Tibial artery (tissue), 4 donors: Measurements from ENCODE around the gene PRDM16.
A peak's percentile ranks its signal among the peaks of the same experiment; 100 is the strongest.

ENCODE experiments used
- DNase-seq, 2 donors: peaks; one replicate each; pipeline ENCODE4 v3.0.0-alpha.2; 2019
- H3K27ac ChIP-seq, 2 donors: fragments of 200-600 bp; sonication (generic) in 1 of 2; 1 replicate in 1 of 2; 2 replicates in 1 of 2; pipeline ENCODE4 v1.5.1; 2018 to 2019; ENCODE audit warnings: mild to moderate bottlenecking in 1 of 2
- H3K27me3 ChIP-seq, 2 donors: fragments of 200-600 bp; sonication (generic) in 1 of 2; one replicate each; pipeline versions ENCODE4 v1.5.1 to v1.6.0; 2016 to 2019
- H3K36me3 ChIP-seq, 3 donors: fragments of 200-600 bp; sonication (generic) in 2 of 3; one replicate each; pipeline ENCODE4 v1.5.1; 2016 to 2019; ENCODE audit warnings: mild to moderate bottlenecking in 2 of 3
- H3K4me1 ChIP-seq, 4 donors: fragments of 200-600 bp; sonication (generic) in 2 of 4; 1 replicate in 3 of 4; 2 replicates in 1 of 4; pipeline ENCODE4 v1.5.1; 2016 to 2019
- H3K4me3 ChIP-seq, 2 donors: fragments of 200-600 bp; sonication (generic) in 1 of 2; 1 replicate in 1 of 2; 2 replicates in 1 of 2; pipeline ENCODE4 v1.5.1; 2018 to 2019; ENCODE audit warnings: mild to moderate bottlenecking in 2 of 2
- H3K9me3 ChIP-seq, 3 donors: fragments of 200-600 bp; sonication (generic) in 1 of 3; one replicate each; pipeline ENCODE4 v1.5.1; 2016 to 2019
- CTCF ChIP-seq, 2 experiments: fragments of 200-600 bp in 1 of 2; fragments of 450-650 bp in 1 of 2; IDR thresholded peaks; one replicate each; pipeline ENCODE4 v1.5.1; 2017 to 2019; ENCODE audit warnings: antibody characterized with exemption in 2 of 2, mild to moderate bottlenecking in 1 of 2, moderate library complexity in 1 of 2
- intact Hi-C: fragments of 100-400 bp; cut with DNase I; formaldehyde crosslinking; loops from one replicate; pipeline ENCODE4 v1.15.0; 2023; ENCODE audit warnings: low total_unique reads

Gene PRDM16

GRCh38 chr1:3213730-3214129, 144.7 kb downstream of the PRDM16 start:
- Histone ChIP-seq H3K4me3 (no peak overlapping the region), H3K27me3 (no peaks in the 10 kb centered on the region), H3K27ac (peak overlapping the region; percentile 44 to 81), H3K9me3 (no peaks in the 10 kb centered on the region), H3K4me1 (peaks cover 0 to 56% (median 43%) of the 10 kb centered on the region in 4 donors), H3K36me3 (no peaks in the 10 kb centered on the region)
- TF ChIP-seq CTCF (IDR thresholded peaks at IDR 0.05) = no peak
- intact Hi-C loops = no loop called here
- DNase-seq = no peak

GRCh38 chr1:3215198-3216014, 146.4 kb downstream of the PRDM16 start:
- no peak for DNase-seq
- Histone ChIP-seq H3K27me3 (no peaks in the 10 kb centered on the region), H3K9me3 (no peaks in the 10 kb centered on the region), H3K4me3 (no peak overlapping the region), H3K36me3 (no peaks in the 10 kb centered on the region), H3K4me1 (peaks cover 0 to 66% (median 60%) of the 10 kb centered on the region in 4 donors), H3K27ac (peak overlapping the region; percentile 67 to 81)
- intact Hi-C loops = no loop called here
- no peak for TF ChIP-seq CTCF (IDR thresholded peaks at IDR 0.05)

- Histone ChIP-seq H3K4me1 (peaks cover 0 to 72% (median 66%) of the 10 kb centered on the region in 4 donors), H3K4me3 (no peak overlapping the region), H3K9me3 (no peaks in the 10 kb centered on the region), H3K36me3 (no peaks in the 10 kb centered on the region), H3K27me3 (no peaks in the 10 kb centered on the region), H3K27ac (peak overlapping the region; percentile 67 to 81)
- DNase-seq = no peak
- intact Hi-C loops = no loop called here
- no peak for TF ChIP-seq CTCF (IDR thresholded peaks at IDR 0.05)
Observed at GRCh38 chr1:3216015-3216391, 147.0 kb downstream of the PRDM16 start.

- no peak for TF ChIP-seq CTCF (IDR thresholded peaks at IDR 0.05)
- intact Hi-C loops = loop anchor here (1.0 kb wide), 1 partner anchor 47 kb away; no protein-coding TSS in a partner anchor
- H3K4me3 ChIP-seq = peak overlapping the region; percentile 12 to 33
- no peak for DNase-seq
- H3K27ac ChIP-seq = peak overlapping the region; percentile 67 to 81
- H3K4me1 ChIP-seq = peaks cover 0 to 84% (median 77%) of the 10 kb centered on the region in 4 donors
- no peaks in the 10 kb centered on the region for H3K27me3 ChIP-seq
- H3K9me3 ChIP-seq = no peaks in the 10 kb centered on the region
- no peaks in the 10 kb centered on the region for H3K36me3 ChIP-seq
Observed at GRCh38 chr1:3217181-3217641, 148.2 kb downstream of the PRDM16 start.

- peak overlapping the region; percentile 67 to 81 for H3K27ac ChIP-seq
- TF ChIP-seq CTCF (IDR thresholded peaks at IDR 0.05) = no peak
- no peak for DNase-seq
- no peaks in the 10 kb centered on the region for H3K27me3 ChIP-seq
- H3K36me3 ChIP-seq = no peaks in the 10 kb centered on the region
- intact Hi-C loops = loop anchor here (1.0 kb wide), 1 partner anchor 48 kb away; no protein-coding TSS in a partner anchor
- no peaks in the 10 kb centered on the region for H3K9me3 ChIP-seq
- H3K4me3 ChIP-seq = peak overlapping the region; percentile 12 to 33
- H3K4me1 ChIP-seq = peaks cover 0 to 93% (median 84%) of the 10 kb centered on the region in 4 donors
Observed at GRCh38 chr1:3217979-3218679, 149.1 kb downstream of the PRDM16 start.
